ENCODE data around the gene GALNT6. TPM values are rescaled to one million over a fixed set of nuclear protein-coding genes. Genes with fewer than 3 reads are reported as not detected.
A peak's percentile ranks its signal among the peaks of the same experiment; 100 is the strongest.

Gene GALNT6
- total RNA-seq, 3 donors from 2014 or later = 10.7 to 20.6 (median 17.9) TPM

DNA sequence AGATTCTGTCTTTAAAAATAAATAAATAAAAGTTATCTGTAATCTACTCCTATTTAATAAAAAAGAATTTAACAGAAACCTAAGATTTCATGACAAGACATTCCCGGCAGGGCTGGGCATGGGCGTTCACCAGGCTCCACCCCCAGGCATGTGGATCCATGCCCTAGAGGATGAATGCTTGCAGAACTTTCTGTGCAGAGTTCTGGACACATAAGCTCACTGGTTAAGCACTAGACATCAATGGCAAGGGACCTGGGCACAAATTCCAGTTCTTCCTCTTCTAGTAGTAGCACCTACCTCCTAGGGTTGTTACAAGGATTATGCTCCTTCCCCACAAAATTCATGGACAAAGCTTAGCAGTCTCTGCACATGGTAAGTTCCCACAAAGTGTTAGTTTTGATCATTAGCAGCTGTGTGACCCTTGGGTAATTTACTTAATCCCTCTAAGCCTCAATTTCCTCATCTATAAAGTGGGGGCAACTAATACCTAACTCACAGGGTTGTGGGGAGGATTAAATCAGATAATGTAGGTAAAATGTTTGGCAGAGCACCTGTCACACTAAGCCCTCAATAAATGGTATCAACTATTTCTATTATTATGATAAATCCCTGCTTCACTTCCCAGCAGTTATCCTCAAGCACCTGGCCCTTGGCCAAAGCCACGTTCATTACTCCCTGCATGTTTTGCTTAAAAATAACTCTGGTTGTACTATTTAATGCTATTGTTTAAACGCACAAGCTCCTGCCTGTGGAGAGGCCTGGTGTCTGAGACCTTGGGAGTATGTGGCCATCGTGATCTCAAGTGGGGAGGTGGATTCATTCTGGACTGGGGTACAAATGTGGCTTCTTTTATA lies 9.8 kb downstream of the GALNT6 start:
- no peaks in the 10 kb centered on the region for H3K9me3 ChIP-seq
- no peaks in the 10 kb centered on the region for H3K4me1 ChIP-seq (ENCODE audit: low read depth)
- H3K4me3 ChIP-seq = no peak overlapping the region
- intact Hi-C loops (cut with DNase I, micrococcal nuclease) = no loop called here
- TF ChIP-seq, protein P1, sequence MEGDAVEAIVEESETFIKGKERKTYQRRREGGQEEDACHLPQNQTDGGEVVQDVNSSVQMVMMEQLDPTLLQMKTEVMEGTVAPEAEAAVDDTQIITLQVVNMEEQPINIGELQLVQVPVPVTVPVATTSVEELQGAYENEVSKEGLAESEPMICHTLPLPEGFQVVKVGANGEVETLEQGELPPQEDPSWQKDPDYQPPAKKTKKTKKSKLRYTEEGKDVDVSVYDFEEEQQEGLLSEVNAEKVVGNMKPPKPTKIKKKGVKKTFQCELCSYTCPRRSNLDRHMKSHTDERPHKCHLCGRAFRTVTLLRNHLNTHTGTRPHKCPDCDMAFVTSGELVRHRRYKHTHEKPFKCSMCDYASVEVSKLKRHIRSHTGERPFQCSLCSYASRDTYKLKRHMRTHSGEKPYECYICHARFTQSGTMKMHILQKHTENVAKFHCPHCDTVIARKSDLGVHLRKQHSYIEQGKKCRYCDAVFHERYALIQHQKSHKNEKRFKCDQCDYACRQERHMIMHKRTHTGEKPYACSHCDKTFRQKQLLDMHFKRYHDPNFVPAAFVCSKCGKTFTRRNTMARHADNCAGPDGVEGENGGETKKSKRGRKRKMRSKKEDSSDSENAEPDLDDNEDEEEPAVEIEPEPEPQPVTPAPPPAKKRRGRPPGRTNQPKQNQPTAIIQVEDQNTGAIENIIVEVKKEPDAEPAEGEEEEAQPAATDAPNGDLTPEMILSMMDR (IDR thresholded peaks at IDR 0.05) = no peak
- H3K36me3 ChIP-seq (ENCODE audit: low read depth) = peaks cover 3% of the 10 kb centered on the region
- DNase-seq = no peak
- no peak for ATAC-seq

DNA sequence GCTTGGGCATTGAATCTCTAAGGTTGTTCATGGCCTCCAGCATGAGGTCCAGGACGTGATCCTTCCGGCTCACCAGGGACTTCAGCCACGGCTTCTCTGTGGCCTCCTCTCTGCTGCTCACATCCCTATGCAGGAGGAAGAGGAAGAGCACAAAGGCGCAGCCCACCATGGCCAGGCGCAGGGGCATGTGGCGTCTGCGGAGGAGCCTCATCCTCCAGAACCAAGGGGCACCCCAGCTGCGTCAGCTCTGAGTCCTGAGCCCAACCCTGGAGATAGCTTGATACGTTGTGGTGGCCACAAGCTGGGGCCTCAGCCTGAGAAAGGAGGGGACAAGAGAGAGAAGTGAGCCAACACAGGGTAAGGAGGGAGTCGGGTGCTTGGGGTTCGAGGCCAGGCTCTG lies 11.6 kb downstream of the GALNT6 start:
- intact Hi-C loops (cut with DNase I, micrococcal nuclease) = no loop called here

DNA sequence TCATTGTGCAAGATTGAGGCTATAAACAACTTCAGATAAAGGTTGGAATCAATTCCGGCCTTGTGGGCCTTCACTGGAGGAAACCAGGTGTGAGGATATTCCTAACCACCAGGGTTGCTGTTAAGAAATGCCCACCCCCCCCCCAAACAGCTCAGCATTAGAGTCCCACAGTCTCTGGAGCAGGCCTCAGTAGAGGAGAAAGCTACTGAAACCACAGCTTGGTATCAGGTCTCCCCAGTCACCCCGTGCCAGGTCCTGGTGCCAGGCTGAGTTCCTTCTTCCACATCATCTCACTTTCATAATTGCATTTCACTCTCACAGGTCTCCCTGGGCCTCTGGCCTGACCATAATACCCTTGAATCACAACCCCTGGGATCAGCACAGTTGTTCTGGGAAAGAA lies 12.5 kb downstream of the GALNT6 start:
- peaks cover 3% of the 10 kb centered on the region for H3K36me3 ChIP-seq (ENCODE audit: low read depth)
- H3K4me1 ChIP-seq (ENCODE audit: low read depth) = no peaks in the 10 kb centered on the region
- TF ChIP-seq, protein P1 (IDR thresholded peaks at IDR 0.05) = no peak
- intact Hi-C loops (cut with DNase I, micrococcal nuclease) = no loop called here
- H3K9me3 ChIP-seq = no peaks in the 10 kb centered on the region
- no peak overlapping the region for H3K4me3 ChIP-seq
- ATAC-seq (no peak), DNase-seq (no peak)

More for the DNA sequence above, 11.6 kb downstream of the GALNT6 start:
- TF ChIP-seq, protein P1 (IDR thresholded peaks at IDR 0.05) = no peak
- Histone ChIP-seq H3K4me3 (no peak overlapping the region), H3K4me1 (ENCODE audit: low read depth) (no peaks in the 10 kb centered on the region), H3K9me3 (no peaks in the 10 kb centered on the region), H3K36me3 (ENCODE audit: low read depth) (peaks cover 3% of the 10 kb centered on the region)
- DNase-seq (no peak), ATAC-seq (peak; percentile 12)

DNA sequence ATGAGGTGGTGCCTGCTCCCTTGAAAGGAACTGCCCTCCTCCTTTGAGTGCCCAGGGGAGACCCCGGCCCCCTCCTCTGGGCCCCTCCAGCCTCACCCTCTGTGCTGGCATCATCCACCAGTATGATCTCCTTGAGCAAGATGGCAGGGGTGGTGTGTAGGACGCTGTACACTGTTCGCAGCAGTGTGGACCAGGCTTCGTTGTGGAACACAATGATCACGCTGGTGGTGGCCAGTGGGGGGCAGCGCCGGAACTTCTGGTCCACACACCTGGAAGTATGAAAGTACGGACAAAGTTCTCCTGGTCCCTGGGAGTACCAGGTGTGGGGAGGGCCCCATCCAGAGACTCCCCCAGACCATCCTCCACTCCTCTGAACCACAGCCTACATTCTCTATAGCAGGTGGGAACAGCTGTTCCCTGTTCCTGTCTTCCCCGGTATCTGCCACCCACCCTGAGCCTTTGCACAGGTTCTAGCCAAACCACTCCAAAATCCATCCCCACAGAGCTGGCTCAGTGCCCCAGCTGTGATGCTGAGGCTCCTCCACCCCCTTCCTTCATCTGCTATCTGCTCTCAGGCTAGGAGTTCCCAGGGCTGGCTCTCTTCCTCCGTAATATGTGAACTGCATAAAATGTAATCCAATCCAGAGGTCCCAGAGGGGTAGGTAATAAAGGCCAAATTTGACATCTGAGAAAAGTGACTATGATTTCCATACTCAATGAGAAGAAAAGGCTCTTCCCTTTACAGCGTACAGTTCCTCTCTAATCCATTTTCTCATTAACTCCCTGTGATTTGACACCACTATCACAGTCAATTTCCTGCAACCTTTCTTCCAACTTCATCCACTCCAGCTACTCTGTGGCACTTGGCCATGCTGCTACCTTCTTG lies 13.9 kb downstream of the GALNT6 start:
- H3K4me3 ChIP-seq = no peak overlapping the region
- no peaks in the 10 kb centered on the region for H3K4me1 ChIP-seq (ENCODE audit: low read depth)
- peaks cover 3% of the 10 kb centered on the region for H3K36me3 ChIP-seq (ENCODE audit: low read depth)
- DNase-seq (no peak), ATAC-seq (no peak)
- TF ChIP-seq, protein P1 (IDR thresholded peaks at IDR 0.05) = no peak
- no peaks in the 10 kb centered on the region for H3K9me3 ChIP-seq
- intact Hi-C loops (cut with DNase I, micrococcal nuclease) = no loop called here

DNA sequence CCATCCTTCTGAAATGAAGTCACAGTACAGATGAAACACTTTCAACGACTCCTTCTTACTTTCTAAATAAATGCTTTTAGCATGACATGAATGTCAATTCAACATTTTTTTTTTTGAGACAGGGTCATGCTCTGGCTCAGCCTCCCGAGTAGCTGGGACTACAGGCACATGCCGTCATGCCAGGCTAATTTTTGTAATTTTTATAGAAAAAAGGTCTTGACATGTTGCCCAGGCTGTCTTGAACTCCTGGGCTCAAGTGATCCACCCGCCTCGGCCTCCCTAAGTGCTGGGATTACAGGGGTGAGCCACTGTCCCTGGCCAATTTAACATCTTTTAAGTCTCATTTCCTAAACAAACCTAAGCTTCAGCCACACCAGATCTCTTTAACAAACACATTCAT lies 16.4 kb downstream of the GALNT6 start:
- DNase-seq (no peak), ATAC-seq (no peak)
- H3K4me1 ChIP-seq (ENCODE audit: low read depth) = no peaks in the 10 kb centered on the region
- no peaks in the 10 kb centered on the region for H3K9me3 ChIP-seq
- H3K4me3 ChIP-seq = no peak overlapping the region
- H3K36me3 ChIP-seq (ENCODE audit: low read depth) = no peaks in the 10 kb centered on the region
- intact Hi-C loops (cut with DNase I, micrococcal nuclease) = no loop called here
- TF ChIP-seq, protein P1 (IDR thresholded peaks at IDR 0.05) = no peak

Data from mucosa of descending colon (tissue), 3 donors.